ENCODE data around the gene SNRNP48.

Gene SNRNP48

GRCh38 chr6:7604003-7604402, 14.0 kb downstream of the SNRNP48 start:
- no peak for DNase-seq

GRCh38 chr6:7604506-7604905, 14.5 kb downstream of the SNRNP48 start:
- DNase-seq: no peak

- DNase-seq: no peak
Measured at GRCh38 chr6:7615611-7616383, 25.8 kb downstream of the SNRNP48 start.

- DNase-seq: peak; percentile 23
Measured at GRCh38 chr6:7617801-7618764, 28.1 kb downstream of the SNRNP48 start.

- no peak for DNase-seq
Measured at GRCh38 chr6:7621761-7622160, 31.8 kb downstream of the SNRNP48 start.

GRCh38 chr6:7624796-7625710, 35.1 kb downstream of the SNRNP48 start:
- DNase-seq: no peak

GRCh38 chr6:7628479-7628878, 38.5 kb downstream of the SNRNP48 start:
- no peak for DNase-seq

GRCh38 chr6:7628909-7629308, 38.9 kb downstream of the SNRNP48 start:
- DNase-seq: no peak

- DNase-seq: no peak
Measured at GRCh38 chr6:7629321-7629720, 39.3 kb downstream of the SNRNP48 start.

- no peak for DNase-seq
Measured at GRCh38 chr6:7630792-7631191, 40.8 kb downstream of the SNRNP48 start.

GRCh38 chr6:7631466-7631865, 41.5 kb downstream of the SNRNP48 start:
- DNase-seq: no peak

- DNase-seq: no peak
Measured at GRCh38 chr6:7632501-7633290, 42.7 kb downstream of the SNRNP48 start.

- DNase-seq: no peak
Measured at GRCh38 chr6:7633361-7633760, 43.4 kb downstream of the SNRNP48 start.

- no peak for DNase-seq
Measured at GRCh38 chr6:7636151-7636550, 46.2 kb downstream of the SNRNP48 start.

- no peak for DNase-seq
Measured at GRCh38 chr6:7637533-7637932, 47.5 kb downstream of the SNRNP48 start.

- no peak for DNase-seq
Measured at GRCh38 chr6:7639427-7639826, 49.4 kb downstream of the SNRNP48 start.

- no peak for DNase-seq
Measured at GRCh38 chr6:7640016-7640415, 50.0 kb downstream of the SNRNP48 start.

- no peak for DNase-seq
Measured at GRCh38 chr6:7640607-7641577, 50.9 kb downstream of the SNRNP48 start.

GRCh38 chr6:7642791-7643190, 52.8 kb downstream of the SNRNP48 start:
- no peak for DNase-seq

- no peak for DNase-seq
Measured at GRCh38 chr6:7644417-7644816, 54.4 kb downstream of the SNRNP48 start.

- DNase-seq: no peak
Measured at GRCh38 chr6:7646394-7646793, 56.4 kb downstream of the SNRNP48 start.
